ENCODE measurements around the gene COL25A1.
"Not testable (repeated sequence)": the region's sequence is repeated elsewhere in the genome, so short reads cannot be mapped to it uniquely, and the experiment has no call there.

COL25A1 gene

DNA sequence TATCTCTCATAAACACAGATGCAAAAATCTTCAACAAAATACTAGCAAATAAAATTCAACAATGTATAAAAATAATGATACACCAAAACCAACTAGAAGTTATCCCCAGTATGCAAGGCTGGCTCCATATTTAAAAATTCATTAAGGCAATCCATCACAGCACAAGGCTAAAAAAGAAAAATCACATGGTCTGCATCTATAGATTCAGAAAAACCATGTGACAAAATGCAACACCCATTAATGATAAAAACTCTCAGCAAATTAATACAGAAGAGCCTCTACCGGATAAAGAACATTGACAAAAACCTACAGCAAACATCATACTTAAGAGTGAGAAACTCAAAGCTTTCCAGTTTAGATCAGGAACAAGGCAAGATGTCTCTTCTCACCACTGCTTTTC, 182.6 kb downstream of the COL25A1 start:
- no peaks in the 10 kb centered on the region for H3K4me1 ChIP-seq
- no peak for TF ChIP-seq Cebpa-rat (IDR thresholded peaks at IDR 0.05)
- no peaks in the 10 kb centered on the region for H3K9me3 ChIP-seq
- H3K27ac ChIP-seq: no peak overlapping the region
- no peak overlapping the region for H3K4me2 ChIP-seq
- no peaks in the 10 kb centered on the region for H3K27me3 ChIP-seq
- H3K36me3 ChIP-seq: no peaks in the 10 kb centered on the region
- no peak overlapping the region for H3K9ac ChIP-seq
- no peak overlapping the region for H3K4me3 ChIP-seq
- H4K20me1 ChIP-seq: no peaks in the 10 kb centered on the region

GRCh38 chr4:109118635-109119034, 183.8 kb downstream of the COL25A1 start:
- Histone ChIP-seq H3K27me3 (no peaks in the 10 kb centered on the region), H4K20me1 (no peaks in the 10 kb centered on the region), H3K4me2 (no peak overlapping the region), H3K9ac (no peak overlapping the region), H3K27ac (no peak overlapping the region), H3K4me3 (no peak overlapping the region), H3K4me1 (no peaks in the 10 kb centered on the region), H3K36me3 (no peaks in the 10 kb centered on the region), H3K9me3 (no peaks in the 10 kb centered on the region)
- TF ChIP-seq Cebpa-rat (IDR thresholded peaks at IDR 0.05): no peak

DNA sequence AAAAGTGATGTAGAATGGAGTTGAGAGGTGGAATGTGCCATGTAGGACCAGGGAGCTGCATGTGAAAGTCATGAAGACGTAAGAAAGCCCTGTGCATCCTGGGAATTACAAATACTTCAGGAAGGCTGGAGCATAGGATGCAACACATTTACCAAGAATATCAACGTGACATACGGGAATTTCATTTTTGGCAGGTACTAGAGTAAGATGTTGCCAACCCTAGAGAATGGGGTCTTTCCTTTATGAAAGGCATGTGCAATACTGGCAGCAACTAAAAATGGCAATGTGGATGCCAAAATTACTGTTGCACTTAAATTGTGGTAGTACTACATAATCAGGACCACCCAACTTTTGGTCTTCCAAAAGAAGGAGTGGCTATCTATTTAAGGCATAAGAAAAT, 188.0 kb downstream of the COL25A1 start:
- no peak for TF ChIP-seq Cebpa-rat (IDR thresholded peaks at IDR 0.05)
- H3K4me1 ChIP-seq: no peaks in the 10 kb centered on the region
- H3K27ac ChIP-seq: no peak overlapping the region
- H3K4me2 ChIP-seq: no peak overlapping the region
- H3K36me3 ChIP-seq: no peaks in the 10 kb centered on the region
- no peak overlapping the region for H3K4me3 ChIP-seq
- H3K9ac ChIP-seq: no peak overlapping the region
- H4K20me1 ChIP-seq: no peaks in the 10 kb centered on the region
- H3K27me3 ChIP-seq: no peaks in the 10 kb centered on the region
- no peaks in the 10 kb centered on the region for H3K9me3 ChIP-seq

DNA sequence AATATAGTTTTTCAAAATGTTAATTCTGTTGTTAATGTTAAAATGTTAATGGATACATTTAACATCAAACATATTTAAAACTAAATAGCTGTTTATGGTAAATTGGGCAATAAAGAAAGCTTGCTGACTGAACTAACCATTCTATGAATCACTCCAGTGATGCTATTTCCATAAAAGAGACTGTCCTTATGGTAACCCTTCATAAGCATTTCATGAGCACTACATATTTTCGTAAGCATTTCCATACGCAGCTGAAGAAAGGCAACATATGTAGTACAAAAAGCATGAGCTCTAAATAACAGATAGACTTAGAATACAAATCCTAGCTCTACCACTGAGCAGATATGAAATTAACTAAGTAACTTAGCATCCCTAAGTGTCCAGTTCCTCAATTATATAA, 188.9 kb downstream of the COL25A1 start:
- no peaks in the 10 kb centered on the region for H3K27me3 ChIP-seq
- no peaks in the 10 kb centered on the region for H3K36me3 ChIP-seq
- no peak overlapping the region for H3K4me2 ChIP-seq
- no peak for TF ChIP-seq Cebpa-rat (IDR thresholded peaks at IDR 0.05)
- no peak overlapping the region for H3K27ac ChIP-seq
- no peaks in the 10 kb centered on the region for H3K9me3 ChIP-seq
- no peak overlapping the region for H3K9ac ChIP-seq
- H4K20me1 ChIP-seq: no peaks in the 10 kb centered on the region
- H3K4me3 ChIP-seq: no peak overlapping the region
- H3K4me1 ChIP-seq: no peaks in the 10 kb centered on the region

- Histone ChIP-seq H4K20me1 (no peaks in the 10 kb centered on the region), H3K36me3 (no peaks in the 10 kb centered on the region), H3K4me2 (no peak overlapping the region), H3K27me3 (no peaks in the 10 kb centered on the region), H3K27ac (no peak overlapping the region), H3K4me3 (no peak overlapping the region), H3K9me3 (no peaks in the 10 kb centered on the region), H3K9ac (no peak overlapping the region), H3K4me1 (no peaks in the 10 kb centered on the region)
- TF ChIP-seq Cebpa-rat (IDR thresholded peaks at IDR 0.05): no peak
Observed at GRCh38 chr4:109111031-109111430, 191.4 kb downstream of the COL25A1 start.

- H3K4me3 ChIP-seq, H3K27me3 ChIP-seq: not testable (repeated sequence)
Observed at GRCh38 chr4:109108215-109108614, 194.2 kb downstream of the COL25A1 start.

GRCh38 chr4:109094056-109094455, 208.4 kb downstream of the COL25A1 start:
- Histone ChIP-seq H3K9ac (no peak overlapping the region), H3K9me3 (no peaks in the 10 kb centered on the region), H3K4me2 (peak overlapping the region; percentile 43), H3K27ac (no peak overlapping the region), H3K4me3 (no peak overlapping the region), H4K20me1 (no peaks in the 10 kb centered on the region), H3K36me3 (no peaks in the 10 kb centered on the region), H3K27me3 (no peaks in the 10 kb centered on the region), H3K4me1 (peaks cover 38% of the 10 kb centered on the region)
- TF ChIP-seq Cebpa-rat (IDR thresholded peaks at IDR 0.05): no peak

More at GRCh38 chr4:109108215-109108614, 194.2 kb downstream of the COL25A1 start:
- not testable (repeated sequence) for H4K20me1 ChIP-seq, H3K4me2 ChIP-seq, H3K9ac ChIP-seq, H3K27ac ChIP-seq, H3K4me1 ChIP-seq, H3K36me3 ChIP-seq, H3K9me3 ChIP-seq

DNA sequence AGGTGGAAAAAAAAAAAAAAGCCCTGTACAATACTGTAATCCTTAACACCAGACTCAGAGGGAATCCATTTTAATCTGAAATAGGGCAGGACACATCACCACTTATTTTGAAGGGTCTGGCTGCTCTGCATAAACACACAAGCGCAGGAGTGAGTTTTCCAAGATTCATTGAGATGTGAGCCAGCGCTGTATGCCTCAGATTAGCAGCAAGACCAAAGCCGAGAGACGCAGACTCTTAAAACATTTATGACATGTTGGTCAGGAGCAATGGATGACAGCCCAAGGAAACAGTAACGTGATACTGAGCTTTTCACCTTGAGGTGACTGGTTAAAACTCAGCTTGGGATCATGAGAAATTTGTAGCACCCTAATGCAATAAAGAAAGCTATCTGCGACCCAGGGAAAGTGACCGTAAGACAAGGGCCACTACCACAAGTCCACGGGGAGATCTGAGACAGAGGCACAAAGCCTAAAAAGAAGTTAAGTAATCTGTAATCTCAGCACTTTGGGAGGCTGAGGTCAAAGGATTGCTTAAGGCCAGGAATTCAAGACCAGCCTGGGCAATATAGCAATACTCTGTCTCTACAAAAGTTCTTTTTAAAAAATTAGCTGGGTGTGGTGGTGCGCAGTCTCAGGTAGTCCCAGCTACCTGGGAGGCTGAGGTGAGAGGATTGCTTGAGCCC, 210.6 kb downstream of the COL25A1 start:
- H3K36me3 ChIP-seq: no peaks in the 10 kb centered on the region
- H4K20me1 ChIP-seq: no peaks in the 10 kb centered on the region
- peaks cover 38% of the 10 kb centered on the region for H3K4me1 ChIP-seq
- H3K9me3 ChIP-seq: no peaks in the 10 kb centered on the region
- no peak overlapping the region for H3K4me3 ChIP-seq
- TF ChIP-seq Cebpa-rat (IDR thresholded peaks at IDR 0.05): no peak
- no peak overlapping the region for H3K9ac ChIP-seq
- H3K4me2 ChIP-seq: no peak overlapping the region
- no peak overlapping the region for H3K27ac ChIP-seq
- no peaks in the 10 kb centered on the region for H3K27me3 ChIP-seq

DNA sequence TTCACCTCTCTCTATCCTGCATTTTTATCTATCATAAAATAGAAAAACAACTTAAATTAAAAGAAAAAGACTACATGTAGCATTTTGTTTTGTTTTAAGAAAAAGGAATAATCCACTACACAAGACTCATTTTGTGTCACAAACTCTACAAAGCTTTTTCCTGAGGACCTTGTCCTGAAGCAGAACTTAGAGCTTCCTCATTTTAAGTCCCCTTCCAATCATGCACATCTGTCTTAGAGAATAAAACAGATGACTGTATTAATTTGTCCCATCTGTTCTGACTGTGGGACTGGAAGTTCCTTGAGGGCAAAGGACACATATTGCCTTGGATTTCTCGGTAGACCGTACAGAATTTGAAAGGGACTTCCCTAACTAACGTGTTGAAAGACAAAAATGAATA, 218.5 kb downstream of the COL25A1 start:
- Histone ChIP-seq H3K4me1 (no peaks in the 10 kb centered on the region), H4K20me1 (no peaks in the 10 kb centered on the region), H3K27me3 (no peaks in the 10 kb centered on the region), H3K4me2 (no peak overlapping the region), H3K4me3 (no peak overlapping the region), H3K9me3 (no peaks in the 10 kb centered on the region), H3K9ac (no peak overlapping the region), H3K36me3 (no peaks in the 10 kb centered on the region), H3K27ac (no peak overlapping the region)
- no peak for TF ChIP-seq Cebpa-rat (IDR thresholded peaks at IDR 0.05)

- Histone ChIP-seq H4K20me1 (no peaks in the 10 kb centered on the region), H3K27ac (no peak overlapping the region), H3K36me3 (no peaks in the 10 kb centered on the region), H3K27me3 (no peaks in the 10 kb centered on the region), H3K4me2 (no peak overlapping the region), H3K9ac (no peak overlapping the region), H3K9me3 (no peaks in the 10 kb centered on the region), H3K4me1 (no peaks in the 10 kb centered on the region), H3K4me3 (no peak overlapping the region)
- TF ChIP-seq Cebpa-rat (IDR thresholded peaks at IDR 0.05): no peak
Observed at GRCh38 chr4:109079731-109080130, 222.7 kb downstream of the COL25A1 start.

GRCh38 chr4:109079201-109079600, 223.3 kb downstream of the COL25A1 start:
- Histone ChIP-seq H3K27me3 (no peaks in the 10 kb centered on the region), H4K20me1 (no peaks in the 10 kb centered on the region), H3K4me2 (no peak overlapping the region), H3K4me1 (no peaks in the 10 kb centered on the region), H3K27ac (no peak overlapping the region), H3K36me3 (no peaks in the 10 kb centered on the region), H3K9ac (no peak overlapping the region), H3K4me3 (no peak overlapping the region), H3K9me3 (no peaks in the 10 kb centered on the region)
- no peak for TF ChIP-seq Cebpa-rat (IDR thresholded peaks at IDR 0.05)

Data from BLaER1 (cell line).